Mucosa of descending colon (tissue), 3 donors: ENCODE data around the gene ARHGAP12. TPM values are rescaled to one million over a fixed set of nuclear protein-coding genes. Genes with fewer than 3 reads are reported as not detected.

ENCODE experiments used
- ATAC-seq: fragments of 200-7000 bp; cut with Tn5 transposase; one replicate; pipeline ENCODE4 v1.9.1; 2020; ENCODE audit warnings: mild to moderate bottlenecking, moderate library complexity
- DNase-seq, 3 donors: peaks; one replicate each; pipeline ENCODE4 v3.0.0-alpha.2; 2020
- H3K36me3 ChIP-seq: fragments of 200-600 bp; one replicate; pipeline ENCODE4 v1.8.0; 2021; ENCODE audit warnings: low read depth, mild to moderate bottlenecking
- H3K4me1 ChIP-seq: fragments of 200-600 bp; one replicate; pipeline ENCODE4 v1.8.0; 2021; ENCODE audit warnings: low read depth, mild to moderate bottlenecking
- H3K4me3 ChIP-seq: fragments of 200-600 bp; one replicate; pipeline ENCODE4 v1.8.0; 2021; ENCODE audit warnings: mild to moderate bottlenecking
- H3K9me3 ChIP-seq: fragments of 200-600 bp; one replicate; pipeline ENCODE4 v1.8.0; 2021; ENCODE audit warnings: mild to moderate bottlenecking
- CTCF ChIP-seq: fragments of 200-600 bp; IDR thresholded peaks from one replicate; pipeline ENCODE4 v1.8.0; 2022; ENCODE audit warnings: antibody characterized with exemption, mild to moderate bottlenecking
- intact Hi-C, 2 donors: fragments of 100-400 bp; cut with DNase I in 1 of 2; cut with micrococcal nuclease in 1 of 2; formaldehyde crosslinking; loops; one replicate each; pipeline versions ENCODE4 v1.11.0 to v1.11.1; 2022; cut with DNase I, micrococcal nuclease
- total RNA-seq, 3 donors: library from RNA; stranded (reverse); fragmentation: NEBNext Ultra II Directional in 2 of 3; extraction: Animal tissue kit (Norgen Biotek cat#: 25700) in 2 of 3; gene quantifications; one replicate each; pipeline versions ENCODE4 v1.2.1 to v1.2.4, GENCODE V29; 2021 to 2023
- donor health status: DM: no; HTN: no; CAD: no; lungs with moderate emphysema.
- donor health status: DM: no; HTN: no; CAD: no.
- donor health status: DM: no; HTN: yes; CAD: no.

The ARHGAP12 gene
- total RNA-seq, 3 donors from 2014 or later, result 37.2 to 44.4 (median 44.3) TPM

- TF ChIP-seq CTCF, result no peak
- Histone ChIP-seq H3K9me3 (no peaks in the 10 kb centered on the region), H3K36me3 (no peaks in the 10 kb centered on the region), H3K4me1 (peaks cover 6% of the 10 kb centered on the region), H3K4me3 (no peak overlapping the region)
- ATAC-seq (no peak), DNase-seq (no peak)
- intact Hi-C loops, result no loop called here
These were observed 108.5 kb downstream of the ARHGAP12 start for GRCh38 chr10:31820096-31820495.

- H3K36me3 ChIP-seq, result no peaks in the 10 kb centered on the region
- no peak for TF ChIP-seq CTCF
- ATAC-seq, result no peak
- intact Hi-C loops, result no loop called here
- H3K4me1 ChIP-seq, result peaks cover 6% of the 10 kb centered on the region
- H3K4me3 ChIP-seq, result no peak overlapping the region
- H3K9me3 ChIP-seq, result no peaks in the 10 kb centered on the region
- peak in 1 of 3 donors; percentile 5 for DNase-seq
These were observed 109.2 kb downstream of the ARHGAP12 start for GRCh38 chr10:31819391-31819820.

GRCh38 chr10:31816318-31816717 is 112.3 kb downstream of the ARHGAP12 start:
- peaks cover 6% of the 10 kb centered on the region for H3K4me1 ChIP-seq
- intact Hi-C loops, result no loop called here
- ATAC-seq, result no peak
- no peak for DNase-seq
- H3K9me3 ChIP-seq, result no peaks in the 10 kb centered on the region
- H3K36me3 ChIP-seq, result no peaks in the 10 kb centered on the region
- H3K4me3 ChIP-seq, result no peak overlapping the region
- no peak for TF ChIP-seq CTCF

GRCh38 chr10:31808258-31809218 is 120.1 kb downstream of the ARHGAP12 start:
- ATAC-seq, result peak; percentile 65
- Histone ChIP-seq H3K4me3 (no peak overlapping the region), H3K36me3 (no peaks in the 10 kb centered on the region), H3K4me1 (no peaks in the 10 kb centered on the region), H3K9me3 (no peaks in the 10 kb centered on the region)
- peak in 1 of 3 donors; percentile 17 for DNase-seq
- intact Hi-C loops, result no loop called here
- no peak for TF ChIP-seq CTCF

GRCh38 chr10:31804352-31804810 is 124.2 kb downstream of the ARHGAP12 start:
- intact Hi-C loops, result no loop called here
- DNase-seq, result no peak
- Histone ChIP-seq H3K4me1 (no peaks in the 10 kb centered on the region), H3K36me3 (no peaks in the 10 kb centered on the region), H3K4me3 (no peak overlapping the region), H3K9me3 (no peaks in the 10 kb centered on the region)
- TF ChIP-seq CTCF, result no peak
- ATAC-seq, result no peak
